ENCODE results near the gene NXPE1. TPM values are rescaled to one million over a fixed set of nuclear protein-coding genes. Genes with fewer than 3 reads are reported as not detected.
"Not testable (repeated sequence)": the region's sequence is repeated elsewhere in the genome, so short reads cannot be mapped to it uniquely, and the experiment has no call there.

NXPE1 gene
- total RNA-seq, 3 donors from 2014 or later (not counting 1 experiment from before 2014, with no cell fraction given) = not detected

DNA sequence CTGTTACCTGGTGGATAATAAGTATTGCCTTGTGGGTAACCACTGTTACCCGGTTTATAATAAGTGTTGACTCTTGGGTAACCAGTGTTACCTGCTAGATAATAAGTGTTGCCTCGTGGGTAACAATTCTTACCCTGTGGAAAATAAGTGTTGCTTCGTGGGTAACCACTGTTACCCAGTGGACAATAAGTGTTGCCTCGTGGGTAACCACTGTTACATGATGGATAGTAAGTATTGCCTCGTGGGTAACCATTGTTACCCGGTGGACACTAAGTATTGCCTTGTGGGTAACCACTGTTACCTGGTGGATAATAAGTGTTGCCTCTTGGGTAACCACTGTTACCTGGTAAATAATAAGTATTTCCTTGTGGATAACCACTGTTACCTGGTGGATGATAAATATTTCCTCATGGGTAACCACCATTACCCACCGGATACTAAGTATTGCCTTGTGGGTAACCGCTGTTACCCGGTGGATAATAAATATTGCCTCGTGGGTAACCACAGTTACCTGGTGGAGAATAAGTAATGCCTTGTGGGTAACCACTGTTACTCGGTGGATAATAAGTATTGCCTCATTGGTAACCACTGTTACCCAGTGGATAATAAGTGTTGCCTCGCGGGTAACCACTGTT is 44.6 kb upstream of the NXPE1 start:
- peaks cover 5% of the 10 kb centered on the region for H3K9me3 ChIP-seq (ENCODE audit: control insufficient read depth, insufficient read depth, low read length)
- no peaks in the 10 kb centered on the region for H3K4me1 ChIP-seq (ENCODE audit: control insufficient read depth, insufficient read depth, low read length)
- Mint-ChIP-seq H3K4me1 (no peaks in the 10 kb centered on the region), H3K4me3 (no peak overlapping the region), H3K27me3 (ENCODE audit: low read depth in 2 of 2) (no peaks in the 10 kb centered on the region), H3K9me3 (no peaks in the 10 kb centered on the region), H3K36me3 (no peaks in the 10 kb centered on the region), H3K27ac (no peak overlapping the region)
- H3K4me3 ChIP-seq (ENCODE audit: low read length) = no peak overlapping the region
- no peaks in the 10 kb centered on the region for H3K36me3 ChIP-seq (ENCODE audit: control insufficient read depth, insufficient read depth, low read length)
- TF ChIP-seq CTCF (IDR thresholded peaks at IDR 0.05) = no peak
- no peak for ATAC-seq
- H3K27ac ChIP-seq (ENCODE audit: low read length) = no peak overlapping the region
- 77% methylated on average over 13 of the region's 13 CpGs for WGBS (ENCODE audit: insufficient coverage)
- H3K27me3 ChIP-seq (ENCODE audit: control insufficient read depth, insufficient read depth, low read length) = no peaks in the 10 kb centered on the region
- no peak for DNase-seq
- intact Hi-C loops (cut with micrococcal nuclease) = no loop called here

DNA sequence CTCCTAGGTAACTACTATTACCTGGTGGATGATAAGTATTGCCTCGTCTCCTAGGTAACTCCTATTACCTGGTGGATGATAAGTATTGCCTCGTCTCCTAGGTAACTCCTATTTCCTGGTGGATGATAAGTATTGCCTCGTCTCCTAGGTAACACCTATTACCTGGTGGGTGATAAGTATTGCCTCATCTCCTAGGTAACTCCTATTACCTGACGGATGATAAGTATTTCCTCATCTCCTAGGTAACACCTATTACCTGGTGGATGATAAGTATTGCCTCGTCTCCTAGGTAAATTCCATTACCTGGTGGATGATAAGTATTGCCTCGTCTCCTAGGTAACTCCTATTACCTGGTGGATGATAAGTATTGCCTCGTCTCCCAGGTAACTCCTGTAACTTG is 43.5 kb upstream of the NXPE1 start:
- H3K9me3 Mint-ChIP-seq; H3K27ac ChIP-seq (ENCODE audit: low read length); intact Hi-C loops (cut with micrococcal nuclease); ATAC-seq; H3K27me3 ChIP-seq (ENCODE audit: control insufficient read depth, insufficient read depth, low read length); DNase-seq; H3K27me3 Mint-ChIP-seq (ENCODE audit: low read depth in 2 of 2); H3K4me3 ChIP-seq (ENCODE audit: low read length); H3K36me3 ChIP-seq (ENCODE audit: control insufficient read depth, insufficient read depth, low read length); H3K4me3 Mint-ChIP-seq; H3K4me1 ChIP-seq (ENCODE audit: control insufficient read depth, insufficient read depth, low read length); H3K36me3 Mint-ChIP-seq; H3K9me3 ChIP-seq (ENCODE audit: control insufficient read depth, insufficient read depth, low read length); H3K4me1 Mint-ChIP-seq; H3K27ac Mint-ChIP-seq: not testable (repeated sequence)
- 93% methylated on average over 5 of the region's 7 CpGs for WGBS (ENCODE audit: insufficient coverage)

- DNase-seq (no peak), ATAC-seq (no peak)
- no peak overlapping the region for H3K4me3 Mint-ChIP-seq
- Histone ChIP-seq H3K36me3 (ENCODE audit: control insufficient read depth, insufficient read depth, low read length) (no peaks in the 10 kb centered on the region), H3K9me3 (ENCODE audit: control insufficient read depth, insufficient read depth, low read length) (no peaks in the 10 kb centered on the region), H3K27ac (ENCODE audit: low read length) (no peak overlapping the region), H3K4me3 (ENCODE audit: low read length) (no peak overlapping the region), H3K27me3 (ENCODE audit: control insufficient read depth, insufficient read depth, low read length) (peaks cover 2% of the 10 kb centered on the region), H3K4me1 (ENCODE audit: control insufficient read depth, insufficient read depth, low read length) (no peaks in the 10 kb centered on the region)
- intact Hi-C loops (cut with micrococcal nuclease) = no loop called here
- H3K9me3 Mint-ChIP-seq = no peaks in the 10 kb centered on the region
- TF ChIP-seq CTCF (IDR thresholded peaks at IDR 0.05) = no peak
- WGBS (ENCODE audit: insufficient coverage) = 58% methylated on average over 1 of the region's 1 CpG
- no peak overlapping the region for H3K27ac Mint-ChIP-seq
- H3K27me3 Mint-ChIP-seq (ENCODE audit: low read depth in 2 of 2) = peaks cover 0 to 5% of the 10 kb centered on the region in 2 donors
- H3K4me1 Mint-ChIP-seq = no peaks in the 10 kb centered on the region
- no peaks in the 10 kb centered on the region for H3K36me3 Mint-ChIP-seq
Measured at GRCh38 chr11:114598461-114598860, 38.8 kb upstream of the NXPE1 start.

DNA sequence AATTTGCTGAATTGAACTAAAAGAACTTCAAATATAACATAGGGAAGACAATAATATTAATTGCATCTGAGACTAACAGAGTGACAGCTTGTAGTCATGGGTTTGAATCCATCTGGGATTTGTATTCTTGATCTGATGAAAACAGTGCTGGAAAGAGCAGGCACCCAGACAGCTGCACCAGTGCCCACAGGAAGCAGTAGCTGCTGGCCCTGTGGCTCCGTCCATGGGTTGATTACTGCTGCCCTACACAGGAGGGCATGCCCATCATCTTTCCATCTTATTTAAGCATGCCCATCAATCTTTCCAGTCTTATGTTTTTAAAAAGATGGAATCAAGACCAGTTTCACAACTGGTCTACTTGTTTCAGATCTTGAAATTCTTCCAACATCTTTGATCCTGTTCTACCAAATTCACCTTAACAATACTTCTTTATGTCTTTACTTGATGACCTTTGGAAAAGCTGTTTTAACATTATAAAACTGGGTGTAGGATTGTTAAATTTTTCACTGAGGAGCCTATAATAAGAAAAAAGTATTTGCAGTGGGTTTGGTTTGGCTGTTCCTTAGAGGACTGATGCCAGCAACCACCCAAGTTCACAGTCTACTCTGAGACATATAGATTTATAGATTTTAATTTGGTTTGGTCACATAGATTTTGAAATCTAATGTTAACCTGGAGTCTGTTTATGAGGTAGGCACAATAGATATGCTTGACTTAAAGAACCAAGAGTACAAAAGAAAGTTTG is 36.7 kb upstream of the NXPE1 start:
- no peak overlapping the region for H3K27ac Mint-ChIP-seq
- H3K9me3 Mint-ChIP-seq = no peaks in the 10 kb centered on the region
- no peak for DNase-seq
- no peak for ATAC-seq
- peaks cover 0 to 11% of the 10 kb centered on the region in 2 donors for H3K27me3 Mint-ChIP-seq (ENCODE audit: low read depth in 2 of 2)
- H3K36me3 Mint-ChIP-seq = no peaks in the 10 kb centered on the region
- TF ChIP-seq CTCF (IDR thresholded peaks at IDR 0.05) = no peak
- H3K36me3 ChIP-seq (ENCODE audit: control insufficient read depth, insufficient read depth, low read length) = no peaks in the 10 kb centered on the region
- peaks cover 2% of the 10 kb centered on the region for H3K27me3 ChIP-seq (ENCODE audit: control insufficient read depth, insufficient read depth, low read length)
- no peaks in the 10 kb centered on the region for H3K4me1 Mint-ChIP-seq
- H3K9me3 ChIP-seq (ENCODE audit: control insufficient read depth, insufficient read depth, low read length) = no peaks in the 10 kb centered on the region
- no peaks in the 10 kb centered on the region for H3K4me1 ChIP-seq (ENCODE audit: control insufficient read depth, insufficient read depth, low read length)
- no peak overlapping the region for H3K4me3 Mint-ChIP-seq
- no peak overlapping the region for H3K4me3 ChIP-seq (ENCODE audit: low read length)
- no peak overlapping the region for H3K27ac ChIP-seq (ENCODE audit: low read length)
- intact Hi-C loops (cut with micrococcal nuclease) = no loop called here
- 95% methylated on average over 1 of the region's 1 CpG for WGBS (ENCODE audit: insufficient coverage)
